Stimulated activated CD8-positive, alpha-beta memory T cell treated with anti-CD3 and anti-CD28 coated beads, Interleukin-4, amount 100 ng/mL, for 1 hour (primary cell): Measurements from ENCODE around the gene TUBB.

Experiments
- DNase-seq, 2 donors: peaks; one replicate each; pipeline ENCODE4 v3.0.0-alpha.2; 2020; ENCODE audit warnings: low read depth in 2 of 2, low spot score in 1 of 2

TUBB gene

GRCh38 chr6:30719791-30720737, at the start of gene TUBB:
TSS of gene TUBB (plus strand) at chr6:30720352. CDS start at chr6:30720507, 155 bp downstream.
- DNase-seq = peak; percentile 76 to 90

GRCh38 chr6:30670760-30671527, 49.2 kb upstream of the TUBB start:
- no peak for DNase-seq

- DNase-seq = peak; percentile 80 to 81
Observed at GRCh38 chr6:30672445-30673253, 47.5 kb upstream of the TUBB start, which contains the start of gene DHX16. TSS of gene DHX16 (minus strand) at chr6:30673006. CDS start at chr6:30672841, 165 bp downstream.

- no peak for DNase-seq
Observed at GRCh38 chr6:30676660-30677285, 43.4 kb upstream of the TUBB start.

GRCh38 chr6:30678964-30679726, 41.0 kb upstream of the TUBB start:
- peak; percentile 86 to 88 for DNase-seq

- no peak for DNase-seq
Observed at GRCh38 chr6:30679765-30680535, 40.2 kb upstream of the TUBB start.

- no peak for DNase-seq
Observed at GRCh38 chr6:30681766-30682142, 38.4 kb upstream of the TUBB start.

- peak; percentile 74 for DNase-seq
Observed at GRCh38 chr6:30682143-30683117, 37.7 kb upstream of the TUBB start.

- no peak for DNase-seq
Observed at GRCh38 chr6:30683183-30683979, 36.8 kb upstream of the TUBB start.

- DNase-seq = no peak
Observed at GRCh38 chr6:30683980-30684338, 36.2 kb upstream of the TUBB start.

GRCh38 chr6:30684386-30685156, 35.6 kb upstream of the TUBB start:
- DNase-seq = peak in 1 of 2 donors; percentile 31

- no peak for DNase-seq
Observed at GRCh38 chr6:30685157-30686008, 34.8 kb upstream of the TUBB start.

- DNase-seq = peak in 1 of 2 donors; percentile 70
Observed at GRCh38 chr6:30686009-30686907, 33.9 kb upstream of the TUBB start, which contains the start of gene PPP1R18. TSS of gene PPP1R18 (minus strand) at chr6:30686645. CDS start at chr6:30686018, 627 bp downstream.

- peak in 1 of 2 donors; percentile 53 for DNase-seq
Observed at GRCh38 chr6:30686908-30687658, 33.1 kb upstream of the TUBB start.
